Measurements from ENCODE around the gene PLCB2. TPM values are rescaled to one million over a fixed set of nuclear protein-coding genes. Genes with fewer than 3 reads are reported as not detected.

Gene PLCB2
- polyA plus RNA-seq, 3 donors: 6.7 to 8.7 (median 8.3) TPM

DNA sequence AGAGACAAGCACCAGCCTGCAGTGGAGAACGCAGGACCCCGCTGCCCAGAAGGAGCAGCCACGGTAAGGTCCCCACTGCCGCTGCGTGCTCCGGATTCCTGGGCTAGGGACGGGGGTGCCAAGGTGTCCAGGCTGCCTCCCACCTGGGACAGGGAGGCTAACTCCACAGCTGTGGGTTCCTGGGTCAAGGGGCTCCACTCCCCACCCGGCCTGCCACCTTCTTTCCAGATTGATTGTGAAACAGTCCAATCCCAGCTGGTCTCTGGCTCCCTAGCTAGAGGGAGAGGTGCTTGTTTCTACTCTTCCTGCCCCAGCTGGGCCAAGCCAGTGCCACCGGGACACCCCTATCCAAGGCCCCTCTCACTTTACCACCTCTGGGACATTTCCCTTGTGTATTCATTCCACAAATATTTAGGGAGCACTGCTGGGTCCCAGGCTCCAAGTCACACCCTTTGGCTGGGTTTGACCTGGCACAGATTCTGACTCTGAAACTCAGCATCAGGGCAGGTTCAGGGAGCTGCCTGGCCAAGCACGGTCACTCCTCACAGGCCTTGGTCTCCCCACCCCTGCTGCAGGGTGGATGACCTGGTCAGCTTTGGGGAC, 67.0 kb downstream of the PLCB2 start:
- no peak for DNase-seq (ENCODE audit: low read depth in 3 of 3, low spot score in 2 of 3)

DNA sequence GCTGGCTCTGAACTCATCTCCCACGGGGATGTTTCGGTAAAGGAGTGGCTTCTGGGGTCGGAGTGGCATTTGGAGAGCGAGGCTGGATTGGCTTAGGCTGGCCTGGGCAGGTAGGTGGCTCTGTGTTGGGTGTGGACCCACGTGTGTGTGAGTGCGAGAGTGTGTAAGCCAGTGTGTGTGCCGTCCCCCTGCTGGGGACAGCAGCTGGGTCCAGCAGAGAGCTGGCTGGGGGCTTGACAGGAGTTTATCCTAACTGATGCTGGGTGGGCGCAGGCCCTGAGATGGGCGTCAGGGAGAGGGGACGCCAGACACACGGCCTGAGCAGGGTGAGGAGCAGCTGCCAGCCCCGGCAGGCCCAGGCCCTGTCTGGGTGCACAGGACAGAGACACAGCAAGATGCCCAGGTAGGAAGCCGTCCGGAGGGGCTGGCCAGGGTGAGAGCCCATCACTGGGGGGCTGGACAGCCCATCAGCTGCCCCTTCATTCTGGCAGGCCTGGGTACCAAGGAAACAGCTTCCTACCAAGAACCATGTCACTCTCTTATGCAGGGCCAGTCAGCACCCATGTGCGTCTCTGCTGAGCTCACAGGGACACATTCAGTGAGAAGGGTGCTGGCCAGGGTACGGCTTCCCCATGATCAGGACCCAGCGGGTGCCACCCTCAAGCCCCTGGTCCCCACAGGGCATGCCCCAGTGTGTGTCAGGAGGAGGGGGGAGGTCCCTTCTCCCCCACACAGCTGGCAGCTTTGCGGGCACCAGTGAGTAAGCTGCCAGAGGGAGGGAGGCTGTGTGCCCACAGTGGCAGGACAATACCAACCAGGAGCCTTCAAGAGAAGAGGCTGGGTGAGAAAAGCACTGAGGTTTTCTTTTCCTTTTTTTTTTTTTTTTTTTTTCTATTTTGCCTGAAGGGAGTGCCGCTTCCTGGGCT, 67.8 kb downstream of the PLCB2 start:
- no peak for DNase-seq (ENCODE audit: low read depth in 3 of 3, low spot score in 2 of 3)

DNA sequence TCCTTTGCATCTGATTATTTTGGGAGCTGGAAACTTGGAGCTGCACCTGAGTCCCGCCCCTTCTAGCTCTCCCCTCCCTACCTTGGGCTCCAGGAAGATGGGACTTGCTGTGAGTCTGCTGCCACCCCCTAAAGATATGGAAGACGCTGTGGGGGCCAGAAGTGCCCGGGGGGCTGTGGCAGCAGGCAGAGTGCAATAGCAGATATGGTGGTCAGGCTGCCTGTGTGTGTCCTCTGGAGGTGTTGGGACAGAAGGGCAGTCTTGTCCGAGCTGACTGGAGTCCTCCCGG, 68.4 kb downstream of the PLCB2 start:
- DNase-seq (ENCODE audit: low read depth in 3 of 3, low spot score in 2 of 3): no peak

DNA sequence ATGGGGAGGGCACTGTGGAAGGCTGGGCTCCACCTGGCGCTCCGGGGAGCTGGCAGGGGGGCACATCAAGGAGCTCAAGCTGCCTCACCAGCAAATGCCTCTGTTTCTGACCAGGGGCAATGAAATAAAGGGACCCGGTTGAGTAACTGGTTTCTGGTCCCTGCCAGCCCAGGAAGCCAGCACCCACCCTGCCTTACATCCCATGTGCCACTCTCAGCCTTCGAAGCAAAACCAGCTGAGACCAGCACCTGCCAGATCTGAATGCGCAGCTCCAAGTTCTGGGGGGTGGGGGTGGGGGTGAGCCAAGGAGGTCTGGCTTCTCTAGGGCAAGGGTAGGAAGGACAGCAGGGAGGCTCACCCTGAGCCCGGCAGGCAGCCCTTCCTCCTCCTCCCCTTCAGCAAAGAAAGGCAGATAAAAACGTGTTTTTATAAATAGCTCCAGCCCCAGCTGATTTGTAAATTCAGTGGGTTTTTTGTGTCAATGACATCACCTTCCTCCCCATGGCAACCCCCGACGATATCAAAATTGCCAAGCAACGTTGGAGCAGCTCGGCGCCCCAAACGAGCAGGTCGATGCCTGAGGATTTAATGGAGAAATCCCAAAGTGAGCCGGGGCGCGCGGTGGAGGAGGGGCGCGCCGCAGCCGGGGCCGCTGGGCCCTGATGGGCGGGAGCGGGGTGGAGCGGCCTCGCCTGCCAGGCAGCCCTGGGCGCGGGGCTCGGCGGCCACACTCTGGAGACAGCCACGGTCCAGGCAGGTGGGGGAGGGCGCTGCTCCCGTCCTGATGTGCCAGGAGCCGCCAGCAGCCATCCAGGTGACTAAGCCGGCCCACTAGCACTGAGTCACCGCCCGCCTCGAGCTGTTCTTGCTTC, 69.0 kb downstream of the PLCB2 start, which contains the start of gene PAK6:
Gene PAK6 (plus strand): TSS at position 532 of the 872 bp plus-strand sequence. CDS start 25,723 bp downstream, outside the sequence.
- peak in 1 of 3 donors; percentile 33 for DNase-seq (ENCODE audit: low read depth in 3 of 3, low spot score in 2 of 3)

Other genes with a start within 250 kb of the PLCB2 start
- gene BMF, start 199.1 kb downstream of the PLCB2 start, polyA plus RNA-seq (ENCODE audit: insufficient read length in 3 of 3): 10 to 100 TPM; 38.6 to 39.8 (median 39.2) TPM
- gene BUB1B, start 146.9 kb downstream of the PLCB2 start, polyA plus RNA-seq (ENCODE audit: insufficient read length in 3 of 3): 10 to 100 TPM; 27.7 to 33.0 (median 29.5) TPM
- gene PAK6, start 68.9 kb downstream of the PLCB2 start, polyA plus RNA-seq (ENCODE audit: insufficient read length in 3 of 3): 1 to 10 TPM; 5.5 to 5.8 (median 5.5) TPM
- under 1 TPM in 2 of 3 donors, not detected in 1; 0.14 to 0.18 TPM for gene ANKRD63, start 24.9 kb downstream of the PLCB2 start, polyA plus RNA-seq (ENCODE audit: insufficient read length in 3 of 3)
- 10 to 100 TPM; 17.7 to 18.1 (median 17.8) TPM for gene INAFM2, start 15.8 kb upstream of the PLCB2 start, polyA plus RNA-seq (ENCODE audit: insufficient read length in 3 of 3)
- gene CCDC9B, start 33.0 kb upstream of the PLCB2 start, polyA plus RNA-seq (ENCODE audit: insufficient read length in 3 of 3): 1 to 10 TPM; 5.1 to 8.9 (median 8.4) TPM
- not detected for gene PHGR1, start 43.1 kb upstream of the PLCB2 start, polyA plus RNA-seq (ENCODE audit: insufficient read length in 3 of 3)
- under 1 TPM; 0.08 to 0.79 (median 0.51) TPM for gene DISP2, start 50.3 kb upstream of the PLCB2 start, polyA plus RNA-seq (ENCODE audit: insufficient read length in 3 of 3)
- 10 to 100 TPM; 31.3 to 39.8 (median 34.5) TPM for gene KNSTRN, start 74.8 kb upstream of the PLCB2 start, polyA plus RNA-seq (ENCODE audit: insufficient read length in 3 of 3)
- gene IVD, start 97.9 kb upstream of the PLCB2 start, polyA plus RNA-seq (ENCODE audit: insufficient read length in 3 of 3): 10 to 100 TPM; 61.8 to 77.7 (median 69.1) TPM
- 10 to 100 TPM; 19.1 to 21.0 (median 19.6) TPM for gene BAHD1, start 133.0 kb upstream of the PLCB2 start, polyA plus RNA-seq (ENCODE audit: insufficient read length in 3 of 3)
- gene CHST14, start 163.0 kb upstream of the PLCB2 start, polyA plus RNA-seq (ENCODE audit: insufficient read length in 3 of 3): 10 to 100 TPM; 30.6 to 33.2 (median 32.8) TPM